ENCODE data around the gene GSTO2.

DNA sequence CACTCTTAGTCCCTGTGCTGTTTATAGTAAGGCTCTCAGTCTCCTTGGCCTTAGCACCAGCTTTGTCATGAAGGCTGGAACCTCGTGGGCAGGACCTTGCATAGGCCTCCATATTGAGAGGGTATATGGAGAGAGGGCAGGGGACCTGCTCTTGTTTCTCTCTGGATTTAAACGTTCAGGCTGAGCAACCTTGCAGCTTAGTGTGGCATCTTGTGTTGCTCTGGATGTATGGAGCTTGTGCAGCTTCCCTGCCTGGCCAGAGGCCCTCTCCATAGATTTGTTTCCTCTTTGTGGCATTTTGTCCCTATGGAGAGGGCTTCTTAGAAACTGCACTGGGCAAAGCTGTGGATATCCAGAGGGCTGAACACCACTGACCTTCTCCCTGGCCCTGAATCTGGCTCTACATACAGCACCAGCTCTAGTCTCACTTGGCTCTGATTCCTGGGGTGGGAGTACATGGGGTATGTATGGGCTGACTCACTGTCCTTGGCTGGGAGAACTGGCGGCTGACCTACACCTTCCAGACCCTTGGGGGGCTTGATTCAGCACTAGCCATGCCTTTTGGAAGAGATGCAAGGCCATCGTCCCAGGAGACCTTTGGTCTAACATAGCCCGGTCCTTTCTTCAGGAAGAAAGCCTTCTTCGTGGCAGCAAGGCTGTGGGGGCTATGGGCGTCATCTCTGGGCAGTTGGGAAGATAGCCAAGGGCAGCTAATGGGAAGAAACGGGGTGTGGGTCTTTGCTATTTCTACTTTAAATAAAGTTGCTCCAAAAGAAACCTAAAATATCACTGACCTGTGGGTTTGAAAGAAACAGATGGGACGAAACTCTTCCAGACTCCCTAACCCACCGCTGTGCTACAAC is 38.8 kb downstream of the GSTO2 start:
- TF ChIP-seq, protein P1, sequence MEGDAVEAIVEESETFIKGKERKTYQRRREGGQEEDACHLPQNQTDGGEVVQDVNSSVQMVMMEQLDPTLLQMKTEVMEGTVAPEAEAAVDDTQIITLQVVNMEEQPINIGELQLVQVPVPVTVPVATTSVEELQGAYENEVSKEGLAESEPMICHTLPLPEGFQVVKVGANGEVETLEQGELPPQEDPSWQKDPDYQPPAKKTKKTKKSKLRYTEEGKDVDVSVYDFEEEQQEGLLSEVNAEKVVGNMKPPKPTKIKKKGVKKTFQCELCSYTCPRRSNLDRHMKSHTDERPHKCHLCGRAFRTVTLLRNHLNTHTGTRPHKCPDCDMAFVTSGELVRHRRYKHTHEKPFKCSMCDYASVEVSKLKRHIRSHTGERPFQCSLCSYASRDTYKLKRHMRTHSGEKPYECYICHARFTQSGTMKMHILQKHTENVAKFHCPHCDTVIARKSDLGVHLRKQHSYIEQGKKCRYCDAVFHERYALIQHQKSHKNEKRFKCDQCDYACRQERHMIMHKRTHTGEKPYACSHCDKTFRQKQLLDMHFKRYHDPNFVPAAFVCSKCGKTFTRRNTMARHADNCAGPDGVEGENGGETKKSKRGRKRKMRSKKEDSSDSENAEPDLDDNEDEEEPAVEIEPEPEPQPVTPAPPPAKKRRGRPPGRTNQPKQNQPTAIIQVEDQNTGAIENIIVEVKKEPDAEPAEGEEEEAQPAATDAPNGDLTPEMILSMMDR (IDR thresholded peaks at IDR 0.05 in 8 of 11, conservative IDR thresholded peaks at IDR 0.05 in 3 of 11), result no peak
- no peak for TF ChIP-seq POLR2A (IDR thresholded peaks at IDR 0.05)
